Panc1 (cell line): ENCODE data around the gene CARMIL1. TPM values are rescaled to one million over a fixed set of nuclear protein-coding genes. Genes with fewer than 3 reads are reported as not detected.

Experiments
- ATAC-seq: fragments of 200-7000 bp; cut with Tn5 transposase; 2 replicates; pipeline ENCODE4 v1.9.1; 2020; ENCODE audit warnings: mild to moderate bottlenecking, moderate library complexity
- BruUV-seq: library from RNA; stranded (reverse); fragments of 400-500 nt; replicated peaks from 2 replicates; lab custom pipeline; 2021; lab: Mats Ljungman, UMichigan
- CTCF ChIA-PET: fragments of 300-600 bp; sonication (Branson Sonifier 250); formaldehyde crosslinking; loops from one replicate; lab custom pipeline; 2022; ENCODE audit warnings: antibody characterized with exemption; lab: Charles Lee
- POLR2A ChIA-PET: fragments of 300-600 bp; sonication (Branson Sonifier 250); formaldehyde crosslinking; loops from one replicate; lab custom pipeline; 2022; ENCODE audit warnings: antibody characterized with exemption; lab: Charles Lee
- DNase-seq: peaks from one replicate; pipeline ENCODE4 v3.0.0-alpha.2; 2010; ENCODE audit warnings: low read depth, low spot score
- H3K27ac ChIP-seq: 2 replicates; pipeline ENCODE4 v1.5.1; 2011; ENCODE audit warnings: mild to moderate bottlenecking, low read length, inconsistent platforms
- H3K27me3 ChIP-seq: fragments of 200-500 bp; sonication (Bioruptor generic); 2 replicates; pipeline ENCODE4 v1.6.0; 2014; ENCODE audit warnings: low read length, inconsistent platforms; ENCODE audit not compliant: control insufficient read depth, insufficient read depth
- H3K36me3 ChIP-seq: fragments of 200-500 bp; sonication (Bioruptor generic); 2 replicates; pipeline ENCODE4 v1.5.1; 2014; ENCODE audit warnings: inconsistent platforms, mild to moderate bottlenecking, low read length, moderate library complexity; ENCODE audit not compliant: control insufficient read depth, insufficient read depth
- H3K4me1 ChIP-seq: 2 replicates; pipeline ENCODE4 v1.5.1; 2011; ENCODE audit warnings: inconsistent platforms, mild to moderate bottlenecking, low read length, moderate library complexity; ENCODE audit not compliant: control insufficient read depth, insufficient read depth
- H3K4me3 ChIP-seq, 2 experiments: 2 replicates each; pipeline ENCODE4 v1.5.1; 2011 to 2012; ENCODE audit warnings: low read depth in 2 of 2, low read length in 2 of 2, mild to moderate bottlenecking in 2 of 2, inconsistent platforms in 1 of 2, moderate library complexity in 1 of 2
- H3K9me3 ChIP-seq: fragments of 200-500 bp; sonication (Bioruptor generic); 2 replicates; pipeline ENCODE4 v1.5.1; 2014; ENCODE audit warnings: low read depth, mild to moderate bottlenecking, inconsistent platforms, low read length, moderate library complexity; ENCODE audit not compliant: control insufficient read depth, insufficient read depth
- CTCF ChIP-seq: fragments of 450-650 bp; IDR thresholded peaks from 2 replicates; pipeline ENCODE4 v1.5.1; 2017; ENCODE audit warnings: mild to moderate bottlenecking
- POLR2AphosphoS5 ChIP-seq: IDR thresholded peaks from 2 replicates; pipeline ENCODE4 v1.6.1; 2012; ENCODE audit warnings: mild to moderate bottlenecking, low read depth, low read length, moderate library complexity
- REST ChIP-seq, 2 experiments: IDR thresholded peaks; 2 replicates each; pipeline ENCODE4 v1.6.1; 2011 to 2012; ENCODE audit warnings: low read depth in 2 of 2, control low read depth in 1 of 2, low read length in 1 of 2, mild to moderate bottlenecking in 1 of 2, moderate library complexity in 1 of 2; ENCODE audit not compliant: insufficient read depth in 1 of 2
- SIN3A ChIP-seq: IDR thresholded peaks from 2 replicates; pipeline ENCODE4 v1.6.1; 2012; ENCODE audit warnings: low read depth, mild to moderate bottlenecking, low read length, moderate library complexity, borderline replicate concordance; ENCODE audit not compliant: insufficient read depth
- TCF7L2 ChIP-seq: IDR thresholded peaks from 2 replicates; pipeline ENCODE4 v1.6.1; 2011; ENCODE audit warnings: mild to moderate bottlenecking, low read depth, low read length, inconsistent platforms
- in situ Hi-C: cut with HindIII; loops from 2 replicates; pipeline ENCODE4 v1.10.0; 2016; ENCODE audit warnings: low sequenced_read_pairs, low pct_unique_long_range_greater_than_20kb
- intact Hi-C: fragments of 100-400 bp; cut with micrococcal nuclease; formaldehyde crosslinking; loops from one replicate; pipeline ENCODE4 v1.10.0; 2022; ENCODE audit not compliant: unreplicated experiment
- total RNA-seq: library from RNA; stranded (reverse); gene quantifications from one replicate; pipeline ENCODE4 v1.2.1, GENCODE V29; 2021; ENCODE audit not compliant: unreplicated experiment

CARMIL1 gene
- total RNA-seq, 1 experiment from 2014 or later: 4.0 TPM

- POLR2A ChIA-PET: no interaction called here
- no peak overlapping the region for H3K4me3 ChIP-seq
- H3K9me3 ChIP-seq: no peaks in the 10 kb centered on the region
- H3K4me1 ChIP-seq: no peaks in the 10 kb centered on the region
- no peak for DNase-seq
- intact Hi-C loops (no loop called here), in situ Hi-C loops (no loop called here)
- H3K36me3 ChIP-seq: no peaks in the 10 kb centered on the region
- BruUV-seq: no TSS peak
- no peak for ATAC-seq
- CTCF ChIA-PET: no interaction called here
- TF ChIP-seq TCF7L2 (no peak), REST (IDR thresholded peaks at IDR 0.05; ENCODE audit: insufficient read depth in 1 of 2, low read depth in 2 of 2, low read length in 1 of 2) (no peak), CTCF (no peak), SIN3A (no peak)
- no peak overlapping the region for H3K27ac ChIP-seq
- no peaks in the 10 kb centered on the region for H3K27me3 ChIP-seq
Measured at GRCh38 chr6:25511376-25511775, 232.2 kb downstream of the CARMIL1 start.

- no peak for TF ChIP-seq POLR2AphosphoS5
- no peak for TF ChIP-seq CTCF
- CTCF ChIA-PET: no interaction called here
- Histone ChIP-seq H3K27me3 (no peaks in the 10 kb centered on the region), H3K4me3 (no peak overlapping the region), H3K27ac (no peak overlapping the region), H3K9me3 (no peaks in the 10 kb centered on the region), H3K36me3 (no peaks in the 10 kb centered on the region), H3K4me1 (no peaks in the 10 kb centered on the region)
- no peak for ATAC-seq
- intact Hi-C loops: no loop called here
- in situ Hi-C loops: no loop called here
- DNase-seq: no peak
- POLR2A ChIA-PET: no interaction called here
- BruUV-seq: no TSS peak
Measured at GRCh38 chr6:25512560-25512959, 233.4 kb downstream of the CARMIL1 start.

GRCh38 chr6:25519856-25520255, 240.7 kb downstream of the CARMIL1 start:
- intact Hi-C loops: no loop called here
- Histone ChIP-seq H3K27ac (no peak overlapping the region), H3K4me3 (no peak overlapping the region), H3K4me1 (no peaks in the 10 kb centered on the region), H3K9me3 (no peaks in the 10 kb centered on the region), H3K27me3 (no peaks in the 10 kb centered on the region), H3K36me3 (no peaks in the 10 kb centered on the region)
- DNase-seq (no peak), ATAC-seq (no peak)
- CTCF ChIA-PET: no interaction called here
- in situ Hi-C loops: no loop called here
- POLR2A ChIA-PET: no interaction called here
- no peak for TF ChIP-seq SIN3A
- TF ChIP-seq CTCF: no peak
- no peak for TF ChIP-seq REST (IDR thresholded peaks at IDR 0.05; ENCODE audit: insufficient read depth in 1 of 2, low read depth in 2 of 2, low read length in 1 of 2)
- TF ChIP-seq POLR2AphosphoS5: no peak
- TF ChIP-seq TCF7L2: no peak
- BruUV-seq: no TSS peak
